RKO (cell line): ENCODE results near the gene BAX.
A peak's percentile ranks its signal among the peaks of the same experiment; 100 is the strongest.

Experiments
- DNase-seq: peaks from one replicate; pipeline ENCODE4 v3.0.0-alpha.2; 2016; ENCODE audit warnings: low spot score

The BAX gene

GRCh38 chr19:48987323-48987722 lies 32.6 kb downstream of the BAX start:
- DNase-seq = no peak

- no peak for DNase-seq
Measured at GRCh38 chr19:48988286-48988685, 33.6 kb downstream of the BAX start.

GRCh38 chr19:48988860-48989259 lies 34.2 kb downstream of the BAX start:
- no peak for DNase-seq

GRCh38 chr19:48989701-48990291 lies 35.1 kb downstream of the BAX start:
- no peak for DNase-seq

- no peak for DNase-seq
Measured at GRCh38 chr19:48990400-48990799, 35.7 kb downstream of the BAX start.

- DNase-seq = no peak
Measured at GRCh38 chr19:48991011-48991609, 36.4 kb downstream of the BAX start.

GRCh38 chr19:48991873-48992580 lies 37.4 kb downstream of the BAX start:
- peak; percentile 89 for DNase-seq

GRCh38 chr19:48992581-48993174 lies 38.0 kb downstream of the BAX start:
- no peak for DNase-seq

GRCh38 chr19:48993175-48994034 lies 38.7 kb downstream of the BAX start, which contains the start of the genes GYS1 and RUVBL2:
Gene GYS1, minus strand, starts transcription at chr19:48993309. Its CDS starts 197 bp downstream, at chr19:48993112.
Gene RUVBL2, plus strand, starts transcription at chr19:48993887. Its CDS starts 25 bp downstream, at chr19:48993912.
- peak; percentile 99 for DNase-seq

GRCh38 chr19:48994035-48994386 lies 39.3 kb downstream of the BAX start:
- peak; percentile 58 for DNase-seq

- peak; percentile 64 for DNase-seq
Measured at GRCh38 chr19:48997972-48998371, 43.3 kb downstream of the BAX start.

GRCh38 chr19:48999481-49000325 lies 45.0 kb downstream of the BAX start:
- peak; percentile 47 for DNase-seq

GRCh38 chr19:49004133-49004532 lies 49.5 kb downstream of the BAX start:
- DNase-seq = no peak

- no peak for DNase-seq
Measured at GRCh38 chr19:49004964-49005614, 50.4 kb downstream of the BAX start.

GRCh38 chr19:49006905-49007304 lies 52.2 kb downstream of the BAX start:
- no peak for DNase-seq

GRCh38 chr19:49009828-49010227 lies 55.2 kb downstream of the BAX start:
- DNase-seq = no peak

GRCh38 chr19:49010453-49010852 lies 55.8 kb downstream of the BAX start:
- DNase-seq = no peak

- no peak for DNase-seq
Measured at GRCh38 chr19:49011194-49011593, 56.5 kb downstream of the BAX start.
